HG03045 (cell line): ENCODE data around the gene TAMM41.
"Not testable (repeated sequence)": the region's sequence is repeated elsewhere in the genome, so short reads cannot be mapped to it uniquely, and the experiment has no call there.

Experiments
- ATAC-seq: cut with Tn5 transposase; IDR thresholded peaks from one replicate; pipeline ENCODE4 v1.9.1; 2021; ENCODE audit warnings: mild to moderate bottlenecking, moderate library complexity; ENCODE audit not compliant: unreplicated experiment

Gene TAMM41

DNA sequence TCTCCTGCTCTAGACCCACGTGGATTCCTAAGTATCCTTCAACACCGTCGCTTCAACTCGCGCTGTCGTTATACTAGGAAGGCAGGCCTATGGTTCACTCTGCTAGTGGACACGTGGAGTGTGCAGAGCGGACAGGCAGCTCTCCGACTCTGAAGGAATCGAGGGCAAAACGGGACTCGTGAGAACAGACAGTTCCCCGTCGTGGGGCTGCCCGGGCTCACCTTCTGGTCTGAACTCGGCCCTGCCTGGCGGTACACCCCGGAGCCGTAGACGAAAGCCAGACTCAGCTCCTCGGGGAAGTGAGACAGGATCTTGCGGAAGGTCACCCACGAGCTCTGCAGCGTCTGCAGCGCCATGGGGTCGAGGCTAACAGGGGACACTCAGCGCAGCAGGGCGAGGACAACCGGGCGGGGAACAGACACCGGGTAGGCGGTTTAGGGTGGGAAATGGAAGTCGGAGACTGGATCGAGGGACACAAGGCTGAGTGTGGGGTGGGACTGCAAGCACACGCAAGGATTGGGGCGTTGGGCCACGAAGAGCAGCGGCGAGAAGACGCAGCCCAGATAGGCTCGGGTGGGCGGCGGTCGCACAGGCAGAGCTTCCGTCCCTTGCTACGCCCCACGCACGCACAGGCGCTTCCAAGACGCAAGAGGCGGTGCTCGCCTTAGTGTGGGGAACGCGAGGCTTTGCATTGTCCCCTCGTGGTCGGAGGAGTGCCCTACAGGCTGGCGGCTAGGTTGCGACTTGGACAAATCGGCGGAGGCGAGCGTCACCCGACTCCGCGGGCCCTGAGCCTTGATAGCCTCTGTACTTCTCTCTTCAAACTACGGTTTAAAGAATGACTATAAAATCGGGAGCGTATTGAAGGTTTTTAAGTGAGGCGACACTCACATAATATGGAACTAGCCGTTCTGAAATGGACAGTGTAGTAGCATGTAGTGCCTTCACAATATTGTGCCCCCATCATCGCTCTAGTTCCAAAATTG lies at the start of gene TAMM41:
TAMM41 (minus strand) TSS at position 605 of the 986 bp plus-strand sequence; CDS start at position 356, 249 bp downstream.
- ATAC-seq = peak; percentile 100

- no peak for ATAC-seq
Measured at GRCh38 chr3:11878837-11879236, 32.2 kb upstream of the TAMM41 start.

DNA sequence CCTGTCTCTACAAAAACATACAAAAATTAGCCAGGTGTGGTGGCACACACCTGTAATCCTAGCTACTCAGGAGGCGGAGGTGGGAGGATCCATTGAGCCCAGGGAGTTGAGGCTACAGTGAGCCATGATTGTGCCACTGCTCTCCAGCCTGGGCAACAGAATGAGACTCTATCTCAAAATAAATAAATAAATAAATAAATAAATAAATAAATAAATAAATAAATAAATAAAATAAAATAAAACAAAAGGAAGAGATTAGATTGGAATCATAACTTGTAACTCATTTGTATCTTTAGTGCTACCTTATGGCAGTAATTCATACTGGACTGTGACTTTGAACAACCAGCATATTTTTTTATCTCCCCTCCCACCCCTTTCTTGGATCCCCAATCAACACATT lies 28.0 kb upstream of the TAMM41 start:
- ATAC-seq = not testable (repeated sequence)

- ATAC-seq = not testable (repeated sequence)
Measured at GRCh38 chr3:11863739-11864138, 17.1 kb upstream of the TAMM41 start.

DNA sequence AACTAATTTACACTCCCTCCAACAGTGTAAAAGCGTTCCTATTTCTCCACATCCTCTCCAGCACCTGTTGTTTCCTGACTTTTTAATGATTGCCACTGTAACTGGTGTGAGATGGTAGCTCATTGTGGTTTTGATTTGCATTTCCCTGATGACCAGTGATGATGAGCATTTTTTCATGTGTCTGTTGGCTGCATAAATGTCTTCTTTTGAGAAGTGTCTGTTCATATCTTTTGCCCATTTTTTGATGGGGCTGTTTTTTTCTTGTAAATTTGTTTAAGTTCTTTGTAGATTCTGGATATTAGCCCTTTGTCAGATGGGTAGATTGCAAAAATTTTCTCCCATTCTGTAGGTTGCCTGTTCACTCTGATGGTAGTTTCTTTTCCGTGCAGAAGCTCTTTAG lies 15.9 kb upstream of the TAMM41 start:
- not testable (repeated sequence) for ATAC-seq

- ATAC-seq = not testable (repeated sequence)
Measured at GRCh38 chr3:11862145-11862544, 15.5 kb upstream of the TAMM41 start.

DNA sequence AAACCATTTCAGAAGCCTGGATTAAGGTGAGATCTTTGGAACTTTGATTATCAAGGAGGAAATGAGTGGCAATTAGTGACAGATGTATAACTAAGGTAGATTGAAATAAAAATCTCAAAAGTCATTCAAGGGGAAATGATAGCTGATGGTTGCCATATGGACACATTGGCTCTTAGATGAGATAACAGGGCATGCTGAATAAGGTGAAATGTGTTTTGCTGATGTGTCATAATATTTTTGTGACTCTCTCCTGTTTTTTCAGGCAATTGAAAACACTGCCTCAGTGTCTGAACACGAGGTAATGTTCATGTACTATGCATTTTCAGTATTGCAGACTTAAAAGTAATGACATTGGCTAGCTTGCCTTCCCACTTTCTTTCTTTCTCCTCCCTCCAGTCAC lies 13.5 kb upstream of the TAMM41 start:
- ATAC-seq = not testable (repeated sequence)

GRCh38 chr3:11853450-11853849 lies 6.8 kb upstream of the TAMM41 start:
- ATAC-seq = no peak

- ATAC-seq = no peak
Measured at GRCh38 chr3:11850003-11850402, 3.3 kb upstream of the TAMM41 start.

DNA sequence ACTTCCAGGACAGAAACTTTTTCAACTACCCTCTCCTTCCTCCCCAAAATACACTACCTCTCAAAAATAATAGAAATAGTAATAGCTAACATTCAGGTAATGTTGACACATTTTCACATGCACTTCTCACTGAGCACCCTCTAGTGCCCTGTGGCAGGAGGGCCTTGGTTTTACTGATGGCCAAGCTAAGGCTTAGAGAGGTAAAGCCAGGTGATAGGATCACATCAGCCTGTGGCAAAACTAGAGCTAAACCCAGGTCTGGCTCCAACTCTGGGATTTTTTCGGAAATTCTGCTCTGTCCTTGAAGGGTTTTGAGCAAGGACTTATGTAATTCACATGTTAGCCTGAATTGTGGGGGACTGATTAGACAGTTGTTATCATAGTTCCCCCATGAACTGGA lies 922 bp upstream of the TAMM41 start:
- ATAC-seq = no peak

- no peak for ATAC-seq
Measured at GRCh38 chr3:11845651-11846050, 1.0 kb downstream of the TAMM41 start.

DNA sequence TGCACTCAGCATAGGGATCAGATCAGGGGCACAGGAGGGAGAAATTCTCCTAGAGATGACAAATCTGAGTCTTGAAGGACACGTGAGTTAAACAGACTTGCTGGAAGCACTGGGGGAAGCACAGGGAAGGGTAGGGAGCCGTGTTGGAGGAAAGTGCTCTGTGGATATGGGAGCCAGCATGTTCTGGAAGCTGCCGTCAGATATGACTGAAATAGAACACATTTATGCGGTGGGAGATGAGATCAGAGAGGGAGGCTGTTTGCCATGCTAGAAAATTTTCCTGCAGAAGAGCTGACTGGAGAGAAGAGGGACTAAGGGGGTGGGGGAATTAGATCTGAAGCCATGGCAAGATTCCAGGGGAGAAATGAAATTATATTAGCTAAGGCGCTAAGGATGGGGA lies 1.8 kb downstream of the TAMM41 start:
- no peak for ATAC-seq

- no peak for ATAC-seq
Measured at GRCh38 chr3:11835028-11835639, 11.6 kb downstream of the TAMM41 start.

DNA sequence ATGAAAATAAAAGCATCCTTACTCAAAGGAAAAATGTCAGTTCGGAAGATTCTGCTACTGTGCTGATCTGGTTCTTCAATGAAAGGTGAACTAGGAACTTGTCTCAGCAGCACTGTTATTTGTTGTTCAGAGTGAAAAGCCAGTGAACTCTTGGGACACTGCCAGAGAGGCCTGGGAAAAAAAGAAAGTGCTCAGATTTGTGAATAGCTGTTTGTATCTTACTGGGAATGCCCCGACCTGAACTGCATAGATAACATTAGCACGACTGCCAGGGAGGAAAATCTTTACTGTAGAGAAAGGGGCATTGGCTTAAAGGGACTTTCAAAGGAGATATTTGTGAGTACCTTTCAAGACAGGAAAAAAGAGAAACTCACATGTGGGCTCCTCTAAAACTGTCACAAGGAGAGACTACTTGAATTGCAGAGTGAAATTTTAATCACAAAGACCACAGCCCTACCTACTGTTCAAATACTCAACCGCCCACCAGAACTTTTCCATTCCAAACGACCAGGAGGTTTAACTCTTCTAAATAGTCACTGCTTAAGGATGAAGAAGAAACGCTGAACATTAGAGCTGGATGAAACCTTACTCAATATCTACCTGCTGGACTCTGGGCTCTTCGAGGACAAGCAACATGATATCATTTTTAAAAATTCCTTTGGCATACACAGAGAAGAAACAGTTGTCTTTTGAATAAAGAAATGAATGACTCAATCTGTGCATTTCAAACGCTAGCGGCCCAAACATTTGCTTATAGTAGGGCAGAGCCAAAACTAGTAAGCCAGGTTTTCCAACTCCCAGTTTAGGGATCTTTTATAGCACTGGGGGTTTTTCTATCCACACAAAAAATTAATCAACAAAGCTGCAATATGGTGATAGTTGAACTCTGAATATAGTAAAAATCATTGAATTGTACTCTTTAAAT lies 13.4 kb downstream of the TAMM41 start:
- no peak for ATAC-seq

DNA sequence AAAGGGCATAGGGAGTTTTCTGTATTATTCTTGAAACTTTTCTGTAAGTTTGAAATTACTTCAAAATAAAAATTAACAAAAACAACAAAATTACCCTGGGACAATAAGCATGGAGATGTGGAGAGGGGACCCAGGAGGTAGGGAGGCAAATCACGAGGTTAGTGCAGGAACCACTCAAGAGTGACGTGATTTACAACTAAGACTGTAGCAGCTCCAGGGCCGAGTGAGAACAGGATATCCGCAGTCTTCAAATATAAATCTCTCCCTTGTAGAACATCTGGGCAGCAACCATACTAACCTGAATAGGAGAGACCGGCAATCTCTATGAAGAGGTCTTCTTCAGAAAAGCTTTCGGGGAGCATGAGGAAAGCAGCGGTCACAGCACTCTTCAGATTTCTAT lies 17.3 kb downstream of the TAMM41 start:
- ATAC-seq = no peak

DNA sequence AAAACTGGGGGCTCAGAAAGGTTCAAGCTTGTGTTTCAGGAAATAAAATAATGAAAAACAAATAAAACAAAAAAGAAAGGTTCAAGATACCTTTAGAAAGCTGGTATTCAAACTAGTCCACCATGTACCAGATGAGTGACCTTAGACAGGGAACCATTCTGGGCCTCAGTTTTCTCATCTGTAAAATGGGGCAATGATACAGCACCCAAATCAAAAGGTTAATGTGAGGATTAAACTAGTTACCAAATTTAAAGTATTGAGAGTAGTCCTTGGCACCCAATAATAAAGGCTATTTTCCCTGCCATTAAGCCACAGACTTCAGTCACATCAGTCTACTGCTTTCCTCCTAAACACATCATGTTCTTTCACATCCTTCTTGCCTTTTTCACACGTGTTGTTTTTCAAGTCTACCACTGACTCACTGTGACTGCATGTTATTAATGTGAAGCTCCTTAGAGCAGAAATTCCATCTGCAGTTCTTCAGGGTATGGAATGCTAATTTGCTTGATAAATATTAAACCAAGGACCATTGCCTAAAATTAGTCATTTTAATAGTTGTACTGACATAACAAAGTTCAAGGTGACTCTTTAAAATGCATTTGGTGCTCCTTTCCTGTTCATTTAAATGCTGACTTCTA lies 19.9 kb downstream of the TAMM41 start:
- no peak for ATAC-seq

DNA sequence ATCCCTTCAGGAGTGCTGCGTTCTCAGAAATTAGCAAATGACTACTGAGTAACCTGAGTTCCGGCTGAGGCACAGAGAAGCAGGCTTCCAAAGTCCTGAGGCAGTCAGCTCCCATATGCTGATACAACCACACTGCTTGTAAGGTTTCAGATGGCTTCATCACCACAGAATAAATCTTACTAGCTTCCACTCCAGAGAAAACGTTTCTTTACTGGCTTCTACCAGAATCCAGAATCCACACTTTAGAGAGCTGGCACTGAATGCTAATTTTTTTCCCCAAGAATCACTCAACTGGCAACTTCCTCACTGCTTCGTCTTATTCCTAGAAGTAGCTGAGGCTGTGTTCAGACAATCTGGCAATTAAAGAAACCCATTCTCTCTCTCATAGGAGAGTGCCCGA lies 21.4 kb downstream of the TAMM41 start:
- ATAC-seq = no peak

GRCh38 chr3:11820531-11821041 lies 26.1 kb downstream of the TAMM41 start:
- ATAC-seq = peak; percentile 62

DNA sequence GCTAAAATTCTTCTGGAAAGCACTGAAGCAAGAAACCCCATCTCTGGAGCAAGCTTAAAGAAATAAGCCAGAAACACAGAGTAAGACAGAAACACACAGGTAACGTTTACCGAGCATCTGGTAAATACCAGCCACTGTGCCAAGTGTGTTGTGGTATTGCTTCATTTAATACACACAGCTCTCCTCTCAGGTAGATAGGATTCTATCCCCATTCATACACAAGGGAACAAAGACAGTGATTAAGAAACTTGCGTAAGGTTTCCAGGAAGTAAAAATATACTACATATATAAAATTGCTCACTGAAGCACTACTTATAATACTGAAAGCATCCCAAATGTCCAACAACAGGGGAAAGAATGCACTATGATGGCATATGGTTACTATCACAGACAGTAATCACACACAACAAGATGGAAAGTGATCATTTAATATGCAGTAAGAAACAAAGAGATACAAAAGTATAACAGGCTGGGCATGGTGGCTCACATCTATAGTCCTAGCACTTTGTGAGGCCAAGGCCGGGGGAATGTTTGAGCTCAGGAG lies 27.5 kb downstream of the TAMM41 start:
- ATAC-seq = no peak

- no peak for ATAC-seq
Measured at GRCh38 chr3:11818033-11818432, 28.7 kb downstream of the TAMM41 start.
